Ammon's horn (tissue), 1 donor: Measurements from ENCODE around the gene PXYLP1.
A peak's percentile ranks its signal among the peaks of the same experiment; 100 is the strongest.

Source experiments
- DNase-seq: peaks from one replicate; pipeline ENCODE4 v3.0.0-alpha.2; 2016; ENCODE audit warnings: low spot score

The PXYLP1 gene

DNA sequence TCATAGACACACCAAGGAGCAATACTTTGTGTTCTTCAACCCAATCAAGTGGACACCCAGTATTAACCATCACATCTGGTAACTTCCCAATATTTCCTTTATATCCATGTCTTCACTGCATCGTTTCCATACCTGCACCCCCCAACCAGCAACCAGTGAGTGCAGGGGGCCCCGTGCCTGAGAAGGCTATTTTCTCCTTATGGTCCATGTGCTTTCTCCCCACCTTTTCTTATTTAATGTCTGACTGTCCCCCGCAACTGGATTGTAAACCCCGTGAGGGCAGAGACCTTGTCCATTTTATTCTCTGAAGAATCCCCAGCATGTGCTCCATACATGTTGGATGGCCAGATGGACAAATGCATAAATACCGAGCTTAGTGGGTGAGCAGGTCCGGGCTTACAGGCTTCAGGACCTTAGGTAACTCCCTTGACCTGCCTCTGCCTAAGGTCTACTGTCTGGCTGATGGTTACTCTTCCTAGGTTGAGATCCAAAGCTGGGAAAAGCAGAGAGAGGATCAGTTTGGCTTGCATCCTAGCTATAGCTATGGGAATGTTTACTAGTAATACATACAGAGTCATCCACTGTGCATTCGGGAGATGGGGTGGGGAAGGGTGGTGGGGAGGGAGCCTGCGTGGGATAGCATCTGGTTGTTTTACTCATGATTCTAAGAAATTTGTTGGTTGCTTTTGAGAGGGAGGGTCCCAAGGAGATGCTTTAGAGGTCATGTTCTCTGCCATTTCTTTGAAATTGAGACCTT, 41.5 kb downstream of the PXYLP1 start:
- DNase-seq, result no peak

DNA sequence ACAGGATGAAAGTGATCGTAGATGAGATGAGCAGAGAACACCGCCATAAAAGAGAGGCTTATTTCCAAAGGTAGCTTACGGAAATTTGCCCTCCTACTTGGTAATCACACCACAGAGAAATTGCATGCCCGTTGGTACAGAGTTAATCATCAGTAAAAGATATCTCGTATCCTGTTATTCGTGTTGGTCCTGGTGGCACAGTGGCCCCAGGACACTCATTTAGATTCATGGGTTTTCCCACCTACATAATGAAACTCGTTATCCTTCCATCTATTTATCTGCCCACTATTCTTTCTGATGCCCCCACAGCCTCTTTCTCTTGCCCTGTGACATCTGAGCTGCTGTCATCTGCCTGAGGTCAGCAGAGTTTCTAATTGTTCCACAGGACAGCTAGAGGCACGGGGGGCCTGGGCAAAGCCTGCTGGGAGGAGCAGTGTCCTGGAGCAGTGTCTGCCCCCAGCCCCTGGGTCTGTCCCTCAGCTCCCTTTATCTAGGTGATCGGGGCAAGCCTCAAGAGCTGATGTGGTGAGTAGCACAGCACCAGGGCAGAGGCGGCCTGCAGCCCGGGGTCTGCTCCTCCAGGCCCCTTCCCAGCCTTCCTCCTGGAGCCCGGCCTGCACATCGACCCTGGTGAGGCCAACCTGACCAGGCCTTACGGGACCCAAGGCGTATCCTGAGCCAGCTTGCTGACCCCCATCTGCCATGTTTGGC, 42.2 kb downstream of the PXYLP1 start:
- no peak for DNase-seq

DNA sequence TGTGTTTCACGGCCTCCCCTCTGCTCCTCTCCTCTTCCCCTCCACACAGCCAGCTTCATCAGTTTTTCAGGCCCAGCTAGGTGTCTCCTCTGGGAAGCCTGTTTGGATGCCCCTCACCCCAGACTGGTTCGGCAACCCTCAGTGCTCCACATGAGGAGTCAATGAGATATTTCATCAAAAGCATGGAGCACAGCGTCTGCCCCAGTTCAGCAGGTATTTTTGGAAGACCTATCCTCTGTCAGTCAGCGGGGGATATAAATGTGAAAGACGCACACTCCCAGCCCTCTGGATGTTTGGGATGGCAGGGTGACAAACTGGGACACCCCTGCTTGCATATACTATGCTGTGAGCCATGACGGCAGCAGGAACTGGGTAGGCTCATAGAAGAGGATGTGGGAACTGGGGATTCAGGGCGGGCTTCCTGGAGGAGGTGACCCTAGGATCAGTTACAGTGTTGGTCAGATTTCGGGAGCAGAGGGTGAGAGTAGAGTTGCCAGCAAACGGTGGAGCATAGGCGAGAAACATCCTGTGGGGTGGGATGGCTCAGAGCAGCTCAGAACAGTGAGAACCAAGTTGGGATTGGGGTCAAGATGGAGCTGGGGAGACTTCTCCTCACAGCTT, 42.9 kb downstream of the PXYLP1 start:
- no peak for DNase-seq

DNA sequence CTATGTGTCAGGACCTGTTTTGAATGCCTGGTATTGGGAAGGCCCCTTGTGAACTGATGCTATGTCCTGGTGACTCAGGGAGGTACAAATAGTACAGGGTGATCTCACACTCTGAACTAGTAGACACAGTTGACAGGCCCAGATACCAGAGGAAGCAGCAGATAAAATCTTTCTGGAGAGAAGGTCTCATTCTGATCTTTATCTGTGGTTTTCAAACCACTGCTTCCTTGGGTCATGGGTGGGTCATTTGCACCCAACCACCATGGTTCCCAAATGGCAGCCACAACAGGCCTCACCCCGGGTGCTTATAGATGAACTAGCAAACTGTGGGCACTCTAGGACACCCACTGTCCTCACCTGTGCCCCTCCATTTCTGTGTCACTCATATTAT, 43.4 kb downstream of the PXYLP1 start:
- DNase-seq, result no peak

DNA sequence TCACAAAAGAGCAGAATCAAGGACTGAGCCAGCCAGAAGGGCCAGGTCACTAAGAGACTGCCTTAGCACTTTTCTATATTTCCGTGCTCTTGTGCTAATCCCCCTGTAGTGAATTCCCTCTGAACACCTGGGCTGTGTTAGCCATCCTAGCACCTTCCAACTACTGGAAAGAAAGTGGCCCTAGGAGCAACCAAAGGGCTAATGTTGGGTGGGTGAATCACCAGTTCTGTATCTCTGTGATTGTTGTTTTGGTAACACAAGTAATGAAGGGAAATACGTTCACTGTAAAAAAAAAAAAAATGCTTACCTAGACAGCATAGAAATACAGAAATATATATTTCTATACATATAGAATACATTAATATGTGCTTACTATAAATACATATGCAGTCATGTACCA, 43.9 kb downstream of the PXYLP1 start:
- no peak for DNase-seq

DNA sequence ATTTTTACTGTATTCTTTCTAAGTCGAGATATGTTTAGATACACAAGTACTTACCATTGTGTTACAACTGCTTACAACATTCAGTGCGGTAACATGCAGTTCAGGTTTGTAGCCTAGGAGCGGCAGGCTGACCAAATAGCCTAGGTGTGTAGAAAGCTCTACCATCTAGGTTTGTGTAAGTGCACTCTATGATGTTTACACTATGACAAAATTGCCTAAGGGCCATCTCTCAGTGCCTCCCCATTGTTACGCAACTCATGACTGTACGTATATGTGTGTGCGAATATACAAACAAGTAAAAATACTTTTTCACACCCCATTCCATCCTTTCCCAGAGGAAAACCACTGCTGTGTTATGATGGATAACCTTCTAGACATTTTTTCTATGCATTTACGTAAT, 44.3 kb downstream of the PXYLP1 start:
- DNase-seq, result no peak

DNA sequence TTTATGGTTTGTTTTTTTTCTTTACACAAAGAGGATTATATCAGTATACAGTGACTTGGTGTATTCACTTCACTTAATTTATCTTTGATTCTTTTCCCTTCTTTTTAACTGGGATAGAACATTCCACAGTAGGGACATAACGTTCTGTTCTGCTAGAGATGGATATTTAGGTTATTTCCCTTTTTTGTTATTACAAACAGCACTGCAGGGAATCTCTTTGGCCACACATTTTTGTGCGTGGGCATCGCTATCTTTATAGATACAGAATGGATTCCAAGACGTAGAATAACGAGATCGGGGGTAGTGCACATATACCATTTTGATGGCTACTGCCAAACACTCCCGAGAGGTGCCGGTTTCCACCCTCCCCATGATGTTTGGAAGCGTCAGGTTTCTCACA, 44.8 kb downstream of the PXYLP1 start:
- no peak for DNase-seq

DNA sequence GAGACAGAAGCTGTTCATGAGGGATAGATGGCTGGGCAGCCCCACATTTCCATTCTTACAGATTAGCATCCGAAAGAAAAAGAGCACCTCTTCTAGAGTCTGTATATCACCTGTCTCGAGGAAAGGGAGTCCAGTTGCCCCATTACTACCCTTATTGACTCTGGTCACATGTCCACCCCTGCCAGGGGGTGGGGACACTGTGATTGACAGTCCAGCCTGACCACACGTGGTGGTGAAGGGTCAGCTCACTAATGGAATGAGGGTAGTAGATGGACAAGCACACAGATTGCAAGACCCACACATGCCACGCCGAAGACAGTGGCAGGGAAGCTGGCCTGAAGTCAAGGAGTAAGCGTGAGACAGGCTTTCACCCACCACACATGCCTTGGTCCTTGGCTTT, 45.8 kb downstream of the PXYLP1 start:
- no peak for DNase-seq

DNA sequence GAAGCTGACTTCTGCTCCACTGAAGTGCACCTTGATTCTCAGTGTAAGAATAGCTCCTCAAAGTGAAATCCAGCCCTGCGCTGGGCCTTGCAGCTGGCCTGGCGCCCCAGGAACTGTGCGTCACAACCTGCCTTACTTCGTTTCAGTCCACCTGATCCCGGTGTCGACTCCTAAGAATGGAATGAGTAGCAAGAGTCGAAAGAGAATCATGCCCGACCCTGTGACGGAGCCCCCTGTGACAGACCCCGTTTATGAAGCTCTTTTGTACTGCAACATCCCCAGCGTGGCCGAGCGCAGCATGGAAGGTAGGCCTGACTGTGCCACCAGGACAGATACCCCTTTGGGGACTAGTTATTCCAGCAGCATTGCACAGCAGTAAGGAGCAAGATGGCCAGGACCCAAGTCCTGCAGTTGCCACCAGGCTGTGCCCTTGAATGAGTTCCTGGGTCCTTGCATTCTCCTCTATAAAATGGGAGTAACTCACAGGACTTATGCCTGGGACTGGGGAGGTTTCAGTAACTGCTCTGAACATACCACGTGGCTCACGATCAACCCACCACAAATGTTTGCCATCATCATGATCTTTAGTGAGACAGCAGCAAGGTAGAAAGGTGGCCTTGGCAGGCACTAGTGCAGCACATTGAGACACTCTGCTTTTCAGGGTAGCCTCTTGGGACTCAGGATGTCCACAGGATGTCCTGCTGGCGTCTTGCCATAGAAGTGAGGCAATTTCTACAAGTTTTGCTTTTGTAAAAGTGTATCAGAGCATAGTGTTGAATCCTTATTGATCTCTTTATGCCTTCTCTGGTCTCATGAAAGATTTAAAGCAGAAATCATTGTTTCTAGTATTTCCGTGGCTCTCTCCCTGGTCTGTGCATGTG, 46.8 kb downstream of the PXYLP1 start:
- DNase-seq, result no peak

DNA sequence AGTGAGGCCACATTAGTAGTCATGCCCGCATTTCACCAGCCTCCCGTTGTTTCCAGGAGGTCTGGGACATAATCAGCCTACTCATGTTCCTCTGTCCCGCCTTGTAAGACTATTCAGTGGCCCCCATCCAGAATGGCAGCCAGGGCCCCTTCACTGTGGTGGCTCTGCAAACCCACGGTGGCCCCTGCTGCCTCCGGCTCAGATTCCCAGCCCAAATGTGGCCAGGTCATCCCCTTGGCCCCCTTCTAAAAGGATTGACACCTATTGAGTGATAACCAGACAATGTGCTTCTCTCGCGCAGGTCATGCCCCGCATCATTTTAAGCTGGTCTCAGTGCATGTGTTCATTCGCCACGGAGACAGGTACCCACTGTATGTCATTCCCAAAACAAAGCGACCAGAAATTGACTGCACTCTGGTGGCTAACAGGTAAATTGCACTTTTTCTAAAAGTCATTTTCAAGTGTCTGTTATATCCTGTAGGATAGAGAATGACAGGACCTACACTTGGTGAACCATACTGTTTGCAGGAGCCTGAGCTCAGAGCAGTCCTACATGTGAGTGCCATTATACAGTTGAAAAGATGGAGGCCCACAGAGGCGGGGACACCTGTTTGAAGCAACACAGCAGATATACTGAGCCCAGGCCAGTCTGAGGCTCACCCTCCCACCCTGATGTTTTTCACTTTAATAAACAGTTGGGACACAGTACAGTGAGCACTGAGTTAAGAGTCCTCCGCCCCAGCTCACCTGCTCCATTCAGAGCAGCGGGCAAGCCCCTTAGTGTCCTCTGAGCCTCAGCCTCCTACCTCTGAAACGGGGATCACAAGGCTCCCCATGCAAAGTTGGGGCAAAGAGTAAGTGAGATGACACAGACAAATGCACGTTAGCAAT, 47.7 kb downstream of the PXYLP1 start:
- DNase-seq, result no peak

DNA sequence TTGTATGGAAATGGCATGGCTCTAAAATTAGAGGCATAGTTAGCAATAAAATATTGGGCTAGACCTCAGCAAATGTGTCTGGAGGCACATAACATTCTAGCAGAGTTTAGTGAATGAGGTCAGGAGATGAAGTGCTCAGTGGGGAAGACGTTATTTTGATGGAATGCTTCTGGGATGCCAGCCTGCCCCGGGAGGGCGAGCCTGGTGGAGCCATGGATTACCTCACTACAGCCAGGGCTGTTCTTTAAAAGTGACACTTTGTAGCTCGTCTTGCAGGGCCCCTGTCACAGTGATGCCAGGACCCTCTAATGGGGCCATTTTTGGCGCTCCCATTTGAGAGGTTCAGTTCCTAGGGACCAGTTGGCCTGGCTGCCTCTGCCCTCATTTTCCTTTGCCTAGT, 48.5 kb downstream of the PXYLP1 start:
- peak; percentile 40 for DNase-seq

DNA sequence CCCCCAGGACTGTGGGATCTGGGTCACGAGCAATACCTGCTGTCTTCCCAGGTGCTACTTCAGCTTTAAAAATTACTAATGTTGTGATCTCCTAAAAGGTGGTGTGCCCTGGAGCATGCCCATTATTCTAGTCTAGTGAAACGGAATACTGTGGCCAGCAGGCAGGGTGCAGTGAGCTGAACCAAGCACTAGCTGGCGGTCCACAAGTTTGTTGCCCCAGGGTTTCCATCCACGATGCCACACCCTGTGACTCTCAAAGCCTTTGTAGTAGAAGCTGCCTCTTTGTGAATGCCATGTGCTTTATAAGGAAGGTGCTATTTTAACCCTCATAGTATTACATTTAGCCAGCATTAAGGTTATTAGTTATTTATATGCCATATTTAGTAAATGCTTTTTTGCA, 49.1 kb downstream of the PXYLP1 start:
- DNase-seq, result no peak

DNA sequence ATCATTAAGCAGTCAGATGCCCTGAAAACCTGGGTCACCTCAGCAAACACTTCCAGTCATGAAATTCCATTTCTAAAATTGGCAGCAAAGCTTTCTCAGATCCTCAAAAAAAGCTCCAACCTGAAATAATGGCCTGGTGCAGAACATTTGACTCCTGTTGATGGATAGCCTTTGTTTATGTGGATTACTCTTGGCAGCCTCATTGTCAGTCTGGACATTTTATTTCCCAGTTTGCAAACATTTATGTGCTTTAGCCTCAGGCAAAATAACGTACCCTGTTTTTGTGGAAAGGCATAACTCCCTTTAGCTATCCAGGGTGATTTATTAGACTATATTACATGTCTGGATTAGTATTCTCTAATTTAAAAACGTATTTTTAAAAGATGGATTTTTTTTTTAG, 53.9 kb downstream of the PXYLP1 start:
- no peak for DNase-seq

DNA sequence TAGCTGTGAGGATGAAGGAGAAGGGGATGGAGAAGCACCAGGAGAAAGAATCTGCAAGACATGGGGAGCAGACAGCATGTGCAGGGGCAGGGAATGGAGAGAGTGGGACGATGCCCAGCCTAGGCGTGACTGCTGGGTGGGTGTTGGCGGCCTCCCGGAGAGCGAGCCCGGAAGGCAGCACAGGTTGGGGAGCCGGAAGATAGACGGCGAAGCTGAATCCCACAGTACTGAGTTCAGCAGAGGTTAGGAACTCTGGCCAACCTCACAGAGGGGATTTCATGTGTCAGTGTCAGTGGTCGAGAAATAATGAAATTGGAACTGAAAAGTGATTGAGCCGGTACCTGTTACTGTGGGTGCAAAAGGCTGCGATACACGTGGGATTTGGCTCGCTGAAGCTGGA, 55.2 kb downstream of the PXYLP1 start:
- no peak for DNase-seq

DNA sequence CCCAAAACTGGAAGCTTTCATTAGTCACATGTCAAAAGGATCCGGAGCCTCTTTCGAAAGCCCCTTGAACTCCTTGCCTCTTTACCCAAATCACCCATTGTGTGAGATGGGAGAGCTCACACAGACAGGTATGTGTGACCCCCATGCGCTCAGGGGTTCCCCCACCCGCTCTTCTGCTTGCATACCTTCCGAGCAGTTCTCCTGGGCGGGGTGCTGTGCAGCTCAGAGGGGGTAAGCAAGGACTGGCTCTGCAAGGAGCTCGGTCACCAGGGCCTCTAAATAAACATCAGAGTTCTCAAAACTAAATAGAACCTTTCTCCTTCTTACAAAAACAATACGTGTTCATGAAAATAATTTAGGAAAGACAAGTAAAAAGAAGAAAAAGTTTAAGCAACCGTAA, 55.7 kb downstream of the PXYLP1 start:
- DNase-seq, result no peak

DNA sequence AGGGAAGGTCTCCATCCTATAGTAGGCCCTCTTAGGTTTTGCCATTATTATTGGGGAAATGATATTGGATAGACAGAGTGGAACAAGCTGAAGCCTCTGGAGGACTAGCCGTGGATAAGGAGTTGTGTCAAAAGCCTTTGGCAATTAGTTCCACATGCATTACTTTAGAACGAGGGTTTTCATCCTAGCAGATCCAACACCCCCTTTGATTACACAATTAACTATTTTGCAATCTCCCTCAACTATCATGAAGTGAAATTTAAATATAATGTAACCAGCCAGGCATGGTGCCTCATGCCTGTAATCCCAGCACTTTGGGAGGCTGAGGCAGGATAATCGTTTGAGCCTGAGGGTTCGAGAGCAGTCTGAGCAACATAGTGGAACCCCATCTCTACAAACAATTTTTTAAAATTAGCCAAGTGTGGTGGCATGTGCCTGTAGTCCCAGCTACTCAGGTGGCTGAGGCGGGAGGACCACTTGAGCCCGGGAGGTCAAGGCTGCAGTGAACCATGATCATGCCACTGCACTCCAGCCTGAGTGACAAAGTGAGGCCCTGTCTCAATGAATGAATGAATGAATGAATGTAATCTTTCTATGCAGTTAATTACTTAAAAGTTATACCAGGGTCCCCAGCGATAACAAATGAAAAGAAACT, 56.8 kb downstream of the PXYLP1 start:
- DNase-seq, result no peak

DNA sequence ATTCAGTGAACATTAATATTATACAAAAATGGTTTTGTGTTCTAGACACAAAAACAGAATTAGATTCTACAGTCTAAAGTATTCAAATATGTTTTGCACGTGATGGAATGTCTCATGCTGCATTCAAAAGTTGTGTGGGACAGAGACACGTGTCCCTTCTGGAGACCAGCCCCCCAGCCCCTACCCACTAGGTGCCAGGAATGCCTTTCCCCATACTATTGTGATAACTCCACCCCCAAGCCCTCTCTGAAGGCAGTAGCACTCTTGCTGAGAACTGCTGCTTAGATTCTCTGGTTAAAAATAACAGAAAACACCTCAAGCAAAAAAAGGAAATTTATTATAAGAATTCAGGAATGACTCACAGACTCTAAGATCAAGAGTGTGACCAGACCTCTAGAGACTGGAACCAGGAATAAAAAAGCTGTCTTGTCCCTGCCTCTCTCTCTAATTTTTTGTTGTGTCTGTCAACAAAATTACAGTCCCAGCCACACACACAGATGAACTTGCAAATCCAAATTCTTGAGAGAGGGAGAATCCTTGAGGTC, 57.7 kb downstream of the PXYLP1 start:
- DNase-seq, result no peak

DNA sequence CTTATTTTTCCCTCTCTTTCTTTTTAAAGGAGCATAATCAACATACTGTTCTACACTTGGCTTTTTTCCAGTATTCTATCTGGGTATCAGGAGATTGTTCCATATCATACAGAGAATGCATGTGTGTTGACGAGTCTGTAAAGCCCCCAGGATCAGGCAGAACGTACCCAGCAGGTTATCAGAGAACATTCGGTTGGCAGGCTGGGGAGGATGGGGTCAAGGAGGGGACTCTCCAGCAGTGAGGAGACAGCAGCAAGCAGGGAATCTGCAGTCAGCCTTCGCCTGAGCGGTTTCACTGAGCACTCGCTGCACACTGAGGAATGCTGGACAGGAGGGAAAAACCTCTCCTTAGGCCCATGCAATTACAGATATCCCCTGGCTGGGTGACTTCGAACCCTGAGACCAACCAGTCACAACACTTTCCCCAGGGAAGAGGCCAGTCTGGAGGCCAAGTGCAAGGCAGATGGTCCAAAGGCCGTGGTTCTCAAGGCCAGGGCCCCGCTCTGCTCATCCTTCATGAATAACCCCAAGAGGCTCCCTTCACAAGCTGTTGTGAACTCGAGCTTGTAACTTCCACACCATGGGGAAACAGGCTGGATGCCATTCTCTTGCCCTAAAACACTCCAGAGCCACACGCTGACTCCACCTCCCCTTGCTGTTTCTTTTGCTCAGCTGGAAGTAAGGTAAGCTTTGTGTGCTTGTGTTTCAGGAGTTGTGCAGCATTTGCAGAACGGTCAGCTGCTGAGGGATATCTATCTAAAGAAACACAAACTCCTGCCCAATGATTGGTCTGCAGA, 60.1 kb downstream of the PXYLP1 start:
- no peak for DNase-seq

DNA sequence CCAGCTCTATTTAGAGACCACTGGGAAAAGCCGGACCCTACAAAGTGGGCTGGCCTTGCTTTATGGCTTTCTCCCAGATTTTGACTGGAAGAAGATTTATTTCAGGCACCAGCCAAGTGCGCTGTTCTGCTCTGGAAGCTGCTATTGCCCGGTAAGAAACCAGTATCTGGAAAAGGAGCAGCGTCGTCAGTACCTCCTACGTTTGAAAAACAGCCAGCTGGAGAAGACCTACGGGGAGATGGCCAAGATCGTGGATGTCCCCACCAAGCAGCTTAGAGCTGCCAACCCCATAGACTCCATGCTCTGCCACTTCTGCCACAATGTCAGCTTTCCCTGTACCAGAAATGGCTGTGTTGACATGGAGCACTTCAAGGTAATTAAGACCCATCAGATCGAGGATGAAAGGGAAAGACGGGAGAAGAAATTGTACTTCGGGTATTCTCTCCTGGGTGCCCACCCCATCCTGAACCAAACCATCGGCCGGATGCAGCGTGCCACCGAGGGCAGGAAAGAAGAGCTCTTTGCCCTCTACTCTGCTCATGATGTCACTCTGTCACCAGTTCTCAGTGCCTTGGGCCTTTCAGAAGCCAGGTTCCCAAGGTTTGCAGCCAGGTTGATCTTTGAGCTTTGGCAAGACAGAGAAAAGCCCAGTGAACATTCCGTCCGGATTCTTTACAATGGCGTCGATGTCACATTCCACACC, 60.9 kb downstream of the PXYLP1 start:
- DNase-seq, result no peak
